OCI-LY3 (cell line): ENCODE results near the gene DNPH1.

ENCODE experiments used
- CTCF ChIP-seq: fragments of 200-600, 300-600 bp; sonication (generic); IDR thresholded peaks from 2 replicates; pipeline ENCODE4 v1.5.1; 2014; ENCODE audit warnings: antibody characterized with exemption, low read length, low read depth
- EZH2phosphoT487 ChIP-seq: fragments of 200-600 bp; shearing (Covaris generic); IDR thresholded peaks from 2 replicates; pipeline ENCODE4 v1.6.1; 2018; ENCODE audit warnings: antibody characterized with exemption, mixed run types, low read depth

GRCh38 chr6:43267619-43268354, 38.5 kb upstream of the DNPH1 start:
- TF ChIP-seq CTCF (no peak), EZH2phosphoT487 (no peak)
